K562 (cell line): Measurements from ENCODE around the gene PRKACA. TPM values are rescaled to one million over a fixed set of nuclear protein-coding genes. Genes with fewer than 3 reads are reported as not detected.
A peak's percentile ranks its signal among the peaks of the same experiment; 100 is the strongest.

Experiments used
- CBX3 ChIP-seq, 2 experiments: IDR thresholded peaks; 1 replicate in 1 of 2; 2 replicates in 1 of 2; pipeline ENCODE4 v1.6.1; 2012; ENCODE audit warnings: inconsistent platforms in 2 of 2, low read length in 2 of 2, borderline replicate concordance in 1 of 2, control low read depth in 1 of 2
- DNMT1 ChIP-seq: fragments of 450-650 bp; IDR thresholded peaks from 2 replicates; pipeline ENCODE4 v1.6.1; 2016; ENCODE audit warnings: antibody characterized with exemption, mild to moderate bottlenecking
- DPF2 ChIP-seq: fragments of 450-650 bp; IDR thresholded peaks from 2 replicates; pipeline ENCODE4 v1.6.1; 2016
- ELF4 ChIP-seq: fragments of 450-650 bp; formaldehyde crosslinking; IDR thresholded peaks from 2 replicates; pipeline ENCODE4 v1.4.0; 2022; ENCODE audit warnings: missing genetic modification characterization
- FUS ChIP-seq: fragments of 200-400 bp; formaldehyde crosslinking; optimal IDR thresholded peaks from 2 replicates; pipeline ENCODE3; 2017; ENCODE audit warnings: low read depth, low read length
- GATA2 ChIP-seq: sonication (generic); formaldehyde crosslinking; IDR thresholded peaks from 2 replicates; pipeline ENCODE4 v1.4.0; 2020; ENCODE audit warnings: mild to moderate bottlenecking, missing genetic modification reagents
- HMGN3 ChIP-seq: IDR thresholded peaks from 2 replicates; pipeline ENCODE4 v1.6.1; 2011; ENCODE audit warnings: borderline replicate concordance, low read depth, mild to moderate bottlenecking, mixed read lengths, low read length; ENCODE audit not compliant: insufficient read length; ENCODE audit errors: extremely low read depth
- KLF6 ChIP-seq: fragments of 250-450 bp; sonication (Bioruptor Pico); IDR thresholded peaks from 2 replicates; pipeline ENCODE4 v1.4.0; 2020; ENCODE audit warnings: mild to moderate bottlenecking, moderate library complexity, borderline replicate concordance
- MAFF ChIP-seq: IDR thresholded peaks from 2 replicates; pipeline ENCODE4 v1.6.1; 2012; ENCODE audit warnings: low read length, improper control_type of control experiment
- NFYB ChIP-seq: IDR thresholded peaks from 2 replicates; pipeline ENCODE4 v1.6.1; 2011; ENCODE audit warnings: mild to moderate bottlenecking, moderate library complexity; ENCODE audit not compliant: insufficient read length; ENCODE audit errors: extremely low read depth
- POLR2AphosphoS5 ChIP-seq: IDR thresholded peaks from 2 replicates; pipeline ENCODE4 v1.6.1; 2011; ENCODE audit warnings: mild to moderate bottlenecking, low read depth, low read length, moderate library complexity; ENCODE audit not compliant: control insufficient read depth, insufficient read depth
- SETDB1 ChIP-seq: IDR thresholded peaks from one replicate; pipeline ENCODE4 v1.6.1; 2012; ENCODE audit warnings: low read length, control low read depth, inconsistent platforms
- SIN3B ChIP-seq: fragments of 450-650 bp; IDR thresholded peaks from 2 replicates; pipeline ENCODE4 v1.6.1; 2017; ENCODE audit warnings: low read depth, mild to moderate bottlenecking, moderate library complexity
- SMAD4 ChIP-seq: fragments of 250-450 bp; sonication (Bioruptor Pico); conservative IDR thresholded peaks from 2 replicates; pipeline ENCODE4 v1.8.0; 2021; ENCODE audit warnings: inconsistent platforms, mild to moderate bottlenecking, moderate library complexity
- TAL1 ChIP-seq: fragments of 450-650 bp; IDR thresholded peaks from 2 replicates; pipeline ENCODE4 v1.6.1; 2016; ENCODE audit warnings: mild to moderate bottlenecking
- ZKSCAN8 ChIP-seq: fragments of 200-800 bp; sonication (Bioruptor generic); IDR thresholded peaks from 2 replicates; pipeline ENCODE4 v1.6.1; 2016; ENCODE audit warnings: missing genetic modification characterization, missing compliant biosample characterization
- ZNF133 ChIP-seq: fragments of 250-450 bp; sonication (Bioruptor Pico); IDR thresholded peaks from 2 replicates; pipeline ENCODE4 v1.4.0; 2020; ENCODE audit warnings: mild to moderate bottlenecking
- ZNF668 ChIP-seq: fragments of 250-450 bp; sonication (Bioruptor Pico); IDR thresholded peaks from 2 replicates; pipeline ENCODE4 v1.8.0; 2022; ENCODE audit warnings: mild to moderate bottlenecking, inconsistent platforms
- ZNF699 ChIP-seq: fragments of 250-450 bp; sonication (Bioruptor Pico); IDR thresholded peaks from 2 replicates; pipeline ENCODE4 v1.8.0; 2021; ENCODE audit warnings: mild to moderate bottlenecking, moderate library complexity; ENCODE audit not compliant: insufficient replicate concordance
- polyA plus RNA-seq, 8 experiments: library from polyadenylated mRNA; depleted of rRNA in 4 of 8; stranded (reverse) in 5 of 8; unstranded in 3 of 8; fragments of >200 nt; fragmentation: Nextera tagmentation in 2 of 8; fragmentation: Illumina TruSeq in 1 of 8; extraction: Ambion mirVana in 2 of 8; extraction: Trizol in 1 of 8; gene quantifications; 2 replicates each; pipeline versions ENCODE4 v1.2.1 to v1.2.3, GENCODE V29; 2011 to 2014; ENCODE audit warnings: inconsistent platforms in 1 of 8, missing spikeins in 1 of 8
- total RNA-seq, 7 experiments: library from RNA; depleted of rRNA in 6 of 7; stranded (reverse); fragments of >200 nt in 6 of 7; fragmentation: Illumina TruSeq in 2 of 7; extraction: Trizol in 2 of 7; gene quantifications; 2 replicates each; pipeline versions ENCODE4 v1.2.1 to v1.2.3, GENCODE V29; 2011 to 2021; ENCODE audit warnings: low replicate concordance in 1 of 7
- TF ChIP-seq, protein P1 (sequence below): fragments of 450-650 bp; formaldehyde crosslinking; IDR thresholded peaks from 2 replicates; pipeline ENCODE4 v1.4.0; 2020; ENCODE audit warnings: mild to moderate bottlenecking
- TF ChIP-seq, protein P2 (sequence below): IDR thresholded peaks from 2 replicates; pipeline ENCODE4 v1.6.1; 2011; ENCODE audit not compliant: insufficient read length; ENCODE audit errors: extremely low read depth
- TF ChIP-seq, protein P3 (sequence below): fragments of 250-450 bp; sonication (Bioruptor Pico); IDR thresholded peaks from 2 replicates; pipeline ENCODE4 v1.6.1; 2021; ENCODE audit warnings: mild to moderate bottlenecking
- TF ChIP-seq, protein P4 (sequence below): IDR thresholded peaks from 2 replicates; pipeline ENCODE4 v1.6.1; 2014; ENCODE audit warnings: antibody characterized with exemption
- TF ChIP-seq, protein P5 (sequence below): fragments of 450-650 bp; formaldehyde crosslinking; IDR thresholded peaks from 2 replicates; pipeline ENCODE4 v1.4.0; 2020; ENCODE audit warnings: mild to moderate bottlenecking, mixed read lengths

PRKACA gene
- total and polyA plus RNA-seq, 9 of the 15 experiments (the other 6 are each of a cell fraction or from before 2014, with no cell fraction given): 1.2 to 63.1 (median 13.0) TPM

DNA sequence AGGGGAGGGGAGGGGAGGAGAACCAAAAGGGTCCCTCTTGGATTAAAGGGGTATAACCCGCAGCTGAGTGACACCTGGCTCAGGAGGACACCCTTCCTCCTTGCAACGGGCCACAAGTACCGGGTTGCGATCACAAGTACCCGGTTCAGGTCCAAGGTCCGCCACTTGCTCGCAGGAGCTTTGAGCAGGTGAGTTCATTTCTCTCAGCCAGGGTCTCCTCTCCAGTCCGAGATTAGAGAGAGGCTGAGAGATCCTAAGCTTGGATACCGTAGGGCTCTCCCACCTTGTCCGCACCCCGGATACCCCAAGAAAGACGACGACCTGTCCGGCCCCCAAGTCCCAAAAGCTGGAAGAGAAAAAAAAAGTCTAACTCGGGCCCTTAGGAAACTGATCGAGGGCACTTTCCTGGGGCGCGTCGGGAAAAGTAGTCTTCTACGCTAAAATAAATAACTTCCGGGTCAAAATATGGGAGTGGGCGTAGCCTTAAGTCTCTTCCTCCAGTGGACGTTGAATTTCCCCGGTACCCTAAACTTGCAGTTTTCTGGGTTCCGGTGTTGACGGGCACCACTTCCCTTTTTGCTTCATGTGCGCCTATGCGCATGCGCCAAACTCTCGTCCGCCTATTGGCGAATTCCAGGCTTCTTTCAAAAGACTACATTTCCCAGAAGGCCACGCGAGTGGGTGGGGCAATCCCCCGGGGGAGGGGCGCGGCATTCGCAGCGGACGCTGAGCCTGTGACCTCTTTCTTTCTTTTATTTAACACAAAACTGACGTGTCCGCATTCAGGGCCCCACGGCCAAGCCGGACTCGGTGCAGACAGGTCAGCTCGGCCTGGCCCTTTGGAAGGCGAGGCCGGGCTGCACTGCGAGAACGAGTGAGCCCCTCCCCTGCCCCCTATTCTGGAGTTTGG lies 36.4 kb downstream of the PRKACA start (continued):
- TF ChIP-seq TAL1 (no peak), DPF2 (no peak), SIN3B (no peak; the same call in 1 of the 2 replicates), SMAD4 (CRISPR knock-in tag) (no peak), POLR2AphosphoS5 (peak; percentile 35), ZNF668 (no peak), ZKSCAN8 (CRISPR knock-in tag) (no peak), ZNF133 (CRISPR knock-in tag) (no peak), FUS (no peak), SETDB1 (no peak), GATA2 (CRISPR knock-in tag) (no peak), ZNF699 (no peak), MAFF (peak; percentile 44; the same call in 1 of the 2 replicates), DNMT1 (no peak), CBX3 (IDR thresholded peaks at IDR 0.05; ENCODE audit: borderline replicate concordance in 1 of 2, low read length in 2 of 2) (no peak; a peak in 2 of 3 replicates), NFYB (no peak), KLF6 (CRISPR knock-in tag) (no peak), ELF4 (no peak), HMGN3 (no peak)
- TF ChIP-seq, protein P1, sequence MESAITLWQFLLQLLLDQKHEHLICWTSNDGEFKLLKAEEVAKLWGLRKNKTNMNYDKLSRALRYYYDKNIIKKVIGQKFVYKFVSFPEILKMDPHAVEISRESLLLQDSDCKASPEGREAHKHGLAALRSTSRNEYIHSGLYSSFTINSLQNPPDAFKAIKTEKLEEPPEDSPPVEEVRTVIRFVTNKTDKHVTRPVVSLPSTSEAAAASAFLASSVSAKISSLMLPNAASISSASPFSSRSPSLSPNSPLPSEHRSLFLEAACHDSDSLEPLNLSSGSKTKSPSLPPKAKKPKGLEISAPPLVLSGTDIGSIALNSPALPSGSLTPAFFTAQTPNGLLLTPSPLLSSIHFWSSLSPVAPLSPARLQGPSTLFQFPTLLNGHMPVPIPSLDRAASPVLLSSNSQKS (CRISPR knock-in tag): no peak
- TF ChIP-seq, protein P2, sequence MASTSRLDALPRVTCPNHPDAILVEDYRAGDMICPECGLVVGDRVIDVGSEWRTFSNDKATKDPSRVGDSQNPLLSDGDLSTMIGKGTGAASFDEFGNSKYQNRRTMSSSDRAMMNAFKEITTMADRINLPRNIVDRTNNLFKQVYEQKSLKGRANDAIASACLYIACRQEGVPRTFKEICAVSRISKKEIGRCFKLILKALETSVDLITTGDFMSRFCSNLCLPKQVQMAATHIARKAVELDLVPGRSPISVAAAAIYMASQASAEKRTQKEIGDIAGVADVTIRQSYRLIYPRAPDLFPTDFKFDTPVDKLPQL: no peak
- TF ChIP-seq, protein P3, sequence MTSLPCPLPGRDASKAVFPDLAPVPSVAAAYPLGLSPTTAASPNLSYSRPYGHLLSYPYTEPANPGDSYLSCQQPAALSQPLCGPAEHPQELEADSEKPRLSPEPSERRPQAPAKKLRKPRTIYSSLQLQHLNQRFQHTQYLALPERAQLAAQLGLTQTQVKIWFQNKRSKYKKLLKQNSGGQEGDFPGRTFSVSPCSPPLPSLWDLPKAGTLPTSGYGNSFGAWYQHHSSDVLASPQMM (CRISPR knock-in tag): no peak
- TF ChIP-seq, protein P4, sequence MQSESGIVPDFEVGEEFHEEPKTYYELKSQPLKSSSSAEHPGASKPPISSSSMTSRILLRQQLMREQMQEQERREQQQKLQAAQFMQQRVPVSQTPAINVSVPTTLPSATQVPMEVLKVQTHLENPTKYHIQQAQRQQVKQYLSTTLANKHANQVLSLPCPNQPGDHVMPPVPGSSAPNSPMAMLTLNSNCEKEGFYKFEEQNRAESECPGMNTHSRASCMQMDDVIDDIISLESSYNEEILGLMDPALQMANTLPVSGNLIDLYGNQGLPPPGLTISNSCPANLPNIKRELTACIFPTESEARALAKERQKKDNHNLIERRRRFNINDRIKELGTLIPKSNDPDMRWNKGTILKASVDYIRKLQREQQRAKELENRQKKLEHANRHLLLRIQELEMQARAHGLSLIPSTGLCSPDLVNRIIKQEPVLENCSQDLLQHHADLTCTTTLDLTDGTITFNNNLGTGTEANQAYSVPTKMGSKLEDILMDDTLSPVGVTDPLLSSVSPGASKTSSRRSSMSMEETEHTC: no peak
- TF ChIP-seq, protein P5, sequence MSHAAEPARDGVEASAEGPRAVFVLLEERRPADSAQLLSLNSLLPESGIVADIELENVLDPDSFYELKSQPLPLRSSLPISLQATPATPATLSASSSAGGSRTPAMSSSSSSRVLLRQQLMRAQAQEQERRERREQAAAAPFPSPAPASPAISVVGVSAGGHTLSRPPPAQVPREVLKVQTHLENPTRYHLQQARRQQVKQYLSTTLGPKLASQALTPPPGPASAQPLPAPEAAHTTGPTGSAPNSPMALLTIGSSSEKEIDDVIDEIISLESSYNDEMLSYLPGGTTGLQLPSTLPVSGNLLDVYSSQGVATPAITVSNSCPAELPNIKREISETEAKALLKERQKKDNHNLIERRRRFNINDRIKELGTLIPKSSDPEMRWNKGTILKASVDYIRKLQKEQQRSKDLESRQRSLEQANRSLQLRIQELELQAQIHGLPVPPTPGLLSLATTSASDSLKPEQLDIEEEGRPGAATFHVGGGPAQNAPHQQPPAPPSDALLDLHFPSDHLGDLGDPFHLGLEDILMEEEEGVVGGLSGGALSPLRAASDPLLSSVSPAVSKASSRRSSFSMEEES (CRISPR knock-in tag): no peak
